Esophagus squamous epithelium (tissue), 5 donors: ENCODE data around the gene PKHD1. TPM values are rescaled to one million over a fixed set of nuclear protein-coding genes. Genes with fewer than 3 reads are reported as not detected.

Experiments
- DNase-seq: peaks from one replicate; lab custom pipeline; 2025; lab: John Stamatoyannopoulos, UW
- H3K27ac ChIP-seq, 4 donors: fragments of 200-600 bp; sonication (generic); one replicate each; pipeline ENCODE4 v1.5.1; 2016 to 2019; ENCODE audit warnings: mild to moderate bottlenecking in 1 of 4
- H3K27me3 ChIP-seq, 4 donors: fragments of 200-600 bp; sonication (generic); 1 replicate in 3 of 4; 2 replicates in 1 of 4; pipeline versions ENCODE4 v1.5.1 to v1.6.0; 2017 to 2021; ENCODE audit warnings: antibody characterized with exemption in 1 of 4
- H3K36me3 ChIP-seq, 3 donors: fragments of 200-600 bp; sonication (generic); one replicate each; pipeline ENCODE4 v1.5.1; 2016 to 2019
- H3K4me1 ChIP-seq, 3 donors: fragments of 200-600 bp; sonication (generic); one replicate each; pipeline ENCODE4 v1.5.1; 2017 to 2019
- H3K4me3 ChIP-seq, 4 donors: fragments of 200-600 bp; sonication (generic); 1 replicate in 3 of 4; 2 replicates in 1 of 4; pipeline ENCODE4 v1.5.1; 2016 to 2019; ENCODE audit warnings: mild to moderate bottlenecking in 2 of 4, moderate library complexity in 1 of 4
- H3K9me3 ChIP-seq, 3 donors: fragments of 200-600 bp; sonication (generic); one replicate each; pipeline ENCODE4 v1.5.1; 2016 to 2019
- POLR2A ChIP-seq, 4 donors: fragments of 450-650 bp; IDR thresholded peaks; one replicate each; pipeline ENCODE4 v1.6.1; 2017; ENCODE audit warnings: antibody characterized with exemption in 4 of 4, mild to moderate bottlenecking in 4 of 4, moderate library complexity in 3 of 4
- WGBS, 2 donors: methylation state at CpG; one replicate each; pipeline ENCODE4 v1.1.5; 2018; 5-methylcytosine and 5-hydroxymethylcytosine counted together
- intact Hi-C: fragments of 100-400 bp; cut with DNase I; formaldehyde crosslinking; loops from one replicate; pipeline ENCODE4 v1.15.0; 2022
- total RNA-seq, 4 donors: library from RNA; depleted of rRNA; stranded (reverse); fragments of >200 nt; gene quantifications; one replicate each; pipeline ENCODE4 v1.1.0, GENCODE V29; 2016
- TF ChIP-seq, protein P1 (sequence below), 6 experiments: fragments of 450-650 bp in 4 of 6; fragments of 200-600 bp in 2 of 6; sonication (generic) in 2 of 6; IDR thresholded peaks; one replicate each; pipeline ENCODE4 v1.5.1; 2016 to 2019; ENCODE audit warnings: antibody characterized with exemption in 6 of 6, mild to moderate bottlenecking in 4 of 6, moderate library complexity in 4 of 6
- donor health status: DM: yes; HTN: yes; CAD: no.

Gene PKHD1
- total RNA-seq, 4 donors from 2014 or later, result 0.04 TPM; not detected in 3

DNA sequence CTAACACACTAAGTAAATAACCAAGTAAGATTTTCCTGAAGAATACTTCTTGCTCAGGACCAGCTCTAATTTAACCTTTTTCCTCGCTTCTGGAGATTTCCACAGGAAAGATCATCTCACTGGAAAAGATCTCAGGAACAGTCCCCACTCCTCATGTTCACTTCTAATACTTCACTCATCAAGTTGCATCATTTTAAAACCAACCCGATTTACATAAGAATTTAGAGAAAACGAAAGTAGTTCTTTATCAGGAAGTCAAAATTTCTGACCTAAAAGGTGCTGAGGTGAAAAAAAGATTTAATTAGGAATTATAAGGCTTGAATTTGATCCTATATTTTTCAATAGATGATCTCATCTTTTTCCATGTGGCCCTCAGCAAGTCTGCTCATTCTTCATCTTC is 46.6 kb upstream of the PKHD1 start:
- TF ChIP-seq, protein P1, sequence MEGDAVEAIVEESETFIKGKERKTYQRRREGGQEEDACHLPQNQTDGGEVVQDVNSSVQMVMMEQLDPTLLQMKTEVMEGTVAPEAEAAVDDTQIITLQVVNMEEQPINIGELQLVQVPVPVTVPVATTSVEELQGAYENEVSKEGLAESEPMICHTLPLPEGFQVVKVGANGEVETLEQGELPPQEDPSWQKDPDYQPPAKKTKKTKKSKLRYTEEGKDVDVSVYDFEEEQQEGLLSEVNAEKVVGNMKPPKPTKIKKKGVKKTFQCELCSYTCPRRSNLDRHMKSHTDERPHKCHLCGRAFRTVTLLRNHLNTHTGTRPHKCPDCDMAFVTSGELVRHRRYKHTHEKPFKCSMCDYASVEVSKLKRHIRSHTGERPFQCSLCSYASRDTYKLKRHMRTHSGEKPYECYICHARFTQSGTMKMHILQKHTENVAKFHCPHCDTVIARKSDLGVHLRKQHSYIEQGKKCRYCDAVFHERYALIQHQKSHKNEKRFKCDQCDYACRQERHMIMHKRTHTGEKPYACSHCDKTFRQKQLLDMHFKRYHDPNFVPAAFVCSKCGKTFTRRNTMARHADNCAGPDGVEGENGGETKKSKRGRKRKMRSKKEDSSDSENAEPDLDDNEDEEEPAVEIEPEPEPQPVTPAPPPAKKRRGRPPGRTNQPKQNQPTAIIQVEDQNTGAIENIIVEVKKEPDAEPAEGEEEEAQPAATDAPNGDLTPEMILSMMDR (IDR thresholded peaks at IDR 0.05), result no peak
- TF ChIP-seq POLR2A (IDR thresholded peaks at IDR 0.05), result no peak
- no peaks in the 10 kb centered on the region for H3K9me3 ChIP-seq
- no peak for DNase-seq
- intact Hi-C loops, result no loop called here
- no peaks in the 10 kb centered on the region for H3K27me3 ChIP-seq
- no peaks in the 10 kb centered on the region for H3K36me3 ChIP-seq
- WGBS, 2 donors, result 68 to 70% methylated on average over 3 of the region's 3 CpGs
- no peaks in the 10 kb centered on the region for H3K4me1 ChIP-seq
- no peak overlapping the region for H3K27ac ChIP-seq
- no peak overlapping the region for H3K4me3 ChIP-seq

DNA sequence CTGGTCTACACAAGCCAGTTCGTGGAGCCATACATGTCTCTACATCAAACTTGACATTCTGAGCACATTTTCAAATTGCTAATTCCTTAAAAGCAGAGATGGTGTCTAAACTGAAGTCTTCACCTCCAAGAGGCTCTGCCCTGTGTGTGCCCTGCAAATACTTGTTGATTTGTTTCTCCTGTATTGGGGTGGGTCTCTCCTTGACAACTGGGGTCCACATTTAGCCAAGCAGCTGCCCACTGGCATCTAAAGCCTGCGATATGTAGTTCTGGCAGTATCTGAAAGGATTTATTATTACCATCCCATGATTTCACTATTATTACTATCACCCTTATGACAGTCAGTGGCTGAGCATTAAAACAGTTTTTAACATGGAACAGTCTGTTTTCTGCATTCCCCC is 45.9 kb upstream of the PKHD1 start:
- Histone ChIP-seq H3K36me3 (no peaks in the 10 kb centered on the region), H3K27ac (no peak overlapping the region), H3K9me3 (no peaks in the 10 kb centered on the region), H3K27me3 (no peaks in the 10 kb centered on the region), H3K4me1 (no peaks in the 10 kb centered on the region), H3K4me3 (no peak overlapping the region)
- intact Hi-C loops, result no loop called here
- 79 to 81% methylated on average over 2 of the region's 2 CpGs for WGBS, 2 donors
- no peak for DNase-seq
- no peak for TF ChIP-seq POLR2A (IDR thresholded peaks at IDR 0.05)
- TF ChIP-seq, protein P1 (IDR thresholded peaks at IDR 0.05), result no peak

DNA sequence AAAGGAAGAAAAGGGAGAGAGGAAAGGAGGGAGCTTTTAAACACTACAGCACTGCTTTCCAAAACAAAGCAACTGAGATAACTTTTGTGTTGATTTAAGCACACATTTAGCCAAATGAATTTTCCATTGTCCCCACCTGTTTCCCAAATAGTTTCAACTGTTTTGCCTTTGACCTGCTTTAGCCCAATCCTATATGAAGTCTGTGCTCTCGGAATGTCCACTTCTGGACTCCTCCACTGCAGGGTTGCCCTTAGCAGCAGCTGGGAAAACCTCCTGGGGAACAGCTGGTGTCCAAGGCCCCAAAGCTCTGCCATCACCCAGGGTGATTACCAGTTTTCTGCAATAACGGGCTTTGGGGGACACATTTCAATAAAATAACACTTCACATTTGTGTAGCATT is 44.9 kb upstream of the PKHD1 start:
- Histone ChIP-seq H3K4me3 (no peak overlapping the region), H3K9me3 (no peaks in the 10 kb centered on the region), H3K36me3 (no peaks in the 10 kb centered on the region), H3K27me3 (no peaks in the 10 kb centered on the region), H3K4me1 (no peaks in the 10 kb centered on the region), H3K27ac (no peak overlapping the region)
- no peak for DNase-seq
- WGBS, 2 donors, result 47 to 78% methylated on average over 2 of the region's 2 CpGs
- intact Hi-C loops, result no loop called here
- TF ChIP-seq, protein P1 (IDR thresholded peaks at IDR 0.05), result no peak
- no peak for TF ChIP-seq POLR2A (IDR thresholded peaks at IDR 0.05)

DNA sequence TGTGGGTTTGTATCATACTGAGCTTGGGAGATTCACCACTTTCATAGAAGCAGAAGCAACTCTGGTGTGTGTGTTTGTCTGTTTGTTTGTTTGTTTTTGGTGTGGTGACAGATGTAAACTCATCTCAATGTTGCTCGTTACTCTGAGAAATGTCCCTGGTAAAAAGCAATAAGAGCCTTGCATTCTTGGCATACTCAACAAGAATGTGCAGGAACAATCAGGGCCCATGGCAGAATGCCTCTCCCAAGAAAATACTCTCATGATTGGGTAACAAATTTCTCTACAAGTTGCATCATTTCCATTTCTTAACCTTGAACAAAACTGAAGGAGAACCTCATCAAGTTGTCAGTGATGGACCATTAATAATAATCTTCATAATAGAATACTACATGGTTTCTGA is 43.0 kb upstream of the PKHD1 start:
- Histone ChIP-seq H3K4me3 (no peak overlapping the region), H3K27ac (no peak overlapping the region), H3K27me3 (no peaks in the 10 kb centered on the region), H3K36me3 (no peaks in the 10 kb centered on the region), H3K4me1 (no peaks in the 10 kb centered on the region), H3K9me3 (no peaks in the 10 kb centered on the region)
- TF ChIP-seq, protein P1 (IDR thresholded peaks at IDR 0.05), result no peak
- TF ChIP-seq POLR2A (IDR thresholded peaks at IDR 0.05), result no peak
- intact Hi-C loops, result no loop called here
- WGBS, 2 donors, result 29 to 56% methylated on average over 1 of the region's 1 CpG
- no peak for DNase-seq

DNA sequence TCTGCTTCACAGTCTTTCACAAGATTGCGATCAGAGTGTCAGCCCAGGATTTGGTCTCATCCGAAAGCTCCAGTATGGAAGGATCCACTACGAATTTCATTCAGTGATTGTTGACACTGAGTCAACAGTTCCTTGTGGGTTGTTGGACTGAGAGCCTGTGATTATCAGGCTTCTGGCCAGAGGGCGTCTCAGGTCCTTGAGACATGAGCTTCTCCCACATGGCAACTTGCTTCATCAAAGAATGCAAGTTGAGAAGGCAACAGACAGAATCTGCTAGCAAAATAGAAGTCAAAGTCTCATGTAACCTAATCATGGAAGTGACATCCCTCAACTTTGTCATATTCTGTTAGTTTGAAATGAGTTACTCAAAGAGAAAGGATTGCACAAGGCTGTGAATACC is 40.5 kb upstream of the PKHD1 start:
- intact Hi-C loops, result no loop called here
- no peaks in the 10 kb centered on the region for H3K9me3 ChIP-seq
- H3K36me3 ChIP-seq, result no peaks in the 10 kb centered on the region
- TF ChIP-seq POLR2A (IDR thresholded peaks at IDR 0.05), result no peak
- TF ChIP-seq, protein P1 (IDR thresholded peaks at IDR 0.05), result no peak
- H3K4me1 ChIP-seq, result no peaks in the 10 kb centered on the region
- DNase-seq, result no peak
- 67 to 88% methylated on average over 2 to 4 of the region's 4 CpGs for WGBS, 2 donors
- H3K27ac ChIP-seq, result no peak overlapping the region
- H3K27me3 ChIP-seq, result no peaks in the 10 kb centered on the region
- no peak overlapping the region for H3K4me3 ChIP-seq
